DND-41 (cell line): ENCODE measurements around the gene ANXA4.

Experiments
- ATAC-seq: fragments of 200-7000 bp; cut with Tn5 transposase; 3 replicates; pipeline ENCODE4 v1.9.1; 2021; ENCODE audit warnings: low read depth; ENCODE audit not compliant: insufficient read depth
- DNase-seq: peaks from one replicate; pipeline ENCODE4 v3.0.0-alpha.2; 2020
- H2AFZ ChIP-seq: 2 replicates; pipeline ENCODE4 v1.6.0; 2012; ENCODE audit warnings: low read depth, low read length
- H3K27ac ChIP-seq: 2 replicates; pipeline ENCODE4 v1.5.1; 2012; ENCODE audit warnings: low read length, inconsistent platforms
- H3K27me3 ChIP-seq: fragments of 200-600 bp; sonication (generic); 2 replicates; pipeline ENCODE4 v1.6.0; 2012; ENCODE audit warnings: low read length, mild to moderate bottlenecking, inconsistent platforms; ENCODE audit not compliant: insufficient read depth, poor library complexity
- H3K36me3 ChIP-seq: 2 replicates; pipeline ENCODE4 v1.5.1; 2012; ENCODE audit warnings: low read length, inconsistent platforms; ENCODE audit not compliant: insufficient read depth
- H3K4me1 ChIP-seq: 2 replicates; pipeline ENCODE4 v1.5.1; 2012; ENCODE audit warnings: mild to moderate bottlenecking, low read length; ENCODE audit not compliant: insufficient read depth
- H3K4me2 ChIP-seq: 2 replicates; pipeline ENCODE4 v1.6.0; 2012; ENCODE audit warnings: mild to moderate bottlenecking, moderate library complexity, low read length, inconsistent platforms; ENCODE audit not compliant: insufficient read depth
- H3K4me3 ChIP-seq, 2 experiments: fragments of 200-600 bp in 1 of 2; shearing (Covaris generic) in 1 of 2; 2 replicates each; pipeline ENCODE4 v1.5.1; 2012 to 2016; ENCODE audit warnings: inconsistent platforms in 2 of 2, low read length in 2 of 2, mild to moderate bottlenecking in 2 of 2, low read depth in 1 of 2, moderate library complexity in 1 of 2
- H3K79me2 ChIP-seq: 2 replicates; pipeline ENCODE4 v1.6.0; 2012; ENCODE audit warnings: low read length, inconsistent platforms; ENCODE audit not compliant: insufficient read depth
- H3K9ac ChIP-seq: 2 replicates; pipeline ENCODE4 v1.6.0; 2012; ENCODE audit warnings: low read depth, mild to moderate bottlenecking, inconsistent platforms, low read length, moderate library complexity
- H3K9me3 ChIP-seq: 2 replicates; pipeline ENCODE4 v1.5.1; 2012; ENCODE audit warnings: low read length, moderate library complexity, mild to moderate bottlenecking, inconsistent platforms; ENCODE audit not compliant: insufficient read depth, severe bottlenecking
- H4K20me1 ChIP-seq: 2 replicates; pipeline ENCODE4 v1.6.0; 2012; ENCODE audit warnings: low read length; ENCODE audit not compliant: insufficient read depth
- CTCF ChIP-seq: IDR thresholded peaks from 2 replicates; pipeline ENCODE4 v1.5.1; 2012; ENCODE audit warnings: borderline replicate concordance, low read length, moderate library complexity, mild to moderate bottlenecking; ENCODE audit not compliant: poor library complexity, severe bottlenecking; ENCODE audit errors: extremely low read depth
- EZH2 ChIP-seq: IDR thresholded peaks from 3 replicates; pipeline ENCODE4 v1.6.1; 2012; ENCODE audit warnings: borderline replicate concordance, low read depth, mild to moderate bottlenecking, moderate library complexity, low read length, inconsistent platforms; ENCODE audit not compliant: severe bottlenecking

ANXA4 gene

DNA sequence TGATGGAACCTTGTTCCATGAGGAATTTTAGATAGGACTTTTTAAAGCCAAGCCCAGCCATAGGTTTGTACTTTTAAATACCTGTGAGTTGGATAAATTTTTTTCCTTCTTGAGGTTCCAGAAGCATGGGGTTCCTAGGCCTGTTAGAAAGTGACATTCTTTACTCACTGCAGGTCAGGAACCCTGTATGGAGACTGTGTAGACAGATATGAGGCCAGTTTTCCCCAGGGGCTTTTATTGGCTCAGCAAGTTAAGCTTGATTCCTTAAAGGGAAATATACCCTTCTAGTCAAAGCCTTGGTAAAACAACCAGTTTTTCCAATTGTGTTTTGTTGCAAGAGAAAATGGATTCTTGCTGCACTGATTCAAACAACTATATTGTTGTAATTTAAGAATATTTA, 49.1 kb downstream of the ANXA4 start:
- no peak overlapping the region for H3K4me3 ChIP-seq
- H4K20me1 ChIP-seq = no peaks in the 10 kb centered on the region
- ATAC-seq (no peak), DNase-seq (no peak)
- no peak overlapping the region for H3K4me2 ChIP-seq
- no peak overlapping the region for H3K27ac ChIP-seq
- H3K4me1 ChIP-seq = no peaks in the 10 kb centered on the region
- no peaks in the 10 kb centered on the region for H3K79me2 ChIP-seq
- no peak overlapping the region for H2AFZ ChIP-seq
- no peak overlapping the region for H3K9ac ChIP-seq
- peaks cover 11% of the 10 kb centered on the region for H3K36me3 ChIP-seq
- H3K9me3 ChIP-seq = no peaks in the 10 kb centered on the region
- H3K27me3 ChIP-seq = no peaks in the 10 kb centered on the region
- TF ChIP-seq EZH2 (no peak), CTCF (no peak)

DNA sequence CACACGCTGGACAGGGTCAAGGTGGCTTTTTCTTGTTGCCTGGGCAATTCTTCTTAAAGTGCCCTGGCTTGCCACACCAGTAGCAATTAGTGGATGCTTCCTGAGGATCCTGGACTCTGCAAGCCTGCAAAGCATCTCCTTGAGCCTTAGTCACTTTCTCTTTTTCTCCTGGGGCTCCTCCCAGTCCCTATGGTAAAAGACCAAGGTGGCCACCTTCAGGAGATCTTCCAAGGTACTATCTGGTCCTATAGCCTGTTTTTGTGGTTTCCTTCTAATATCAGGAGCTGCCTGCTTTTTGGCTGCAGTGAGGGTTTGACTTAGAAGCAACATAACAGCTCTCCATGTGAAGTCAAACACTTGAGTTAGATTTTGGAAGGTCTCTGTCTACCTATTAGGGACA, 54.2 kb downstream of the ANXA4 start:
- Histone ChIP-seq H2AFZ (no peak overlapping the region), H3K4me3 (no peak overlapping the region), H3K4me2 (no peak overlapping the region), H3K36me3 (no peaks in the 10 kb centered on the region), H3K4me1 (no peaks in the 10 kb centered on the region), H3K27ac (no peak overlapping the region), H3K9me3 (no peaks in the 10 kb centered on the region), H3K9ac (no peak overlapping the region), H3K27me3 (no peaks in the 10 kb centered on the region), H4K20me1 (no peaks in the 10 kb centered on the region), H3K79me2 (no peaks in the 10 kb centered on the region)
- ATAC-seq (no peak), DNase-seq (no peak)
- no peak for TF ChIP-seq EZH2
- TF ChIP-seq CTCF = no peak

- Histone ChIP-seq H3K4me1 (no peaks in the 10 kb centered on the region), H3K27ac (no peak overlapping the region), H2AFZ (no peak overlapping the region), H3K4me3 (no peak overlapping the region), H4K20me1 (no peaks in the 10 kb centered on the region), H3K4me2 (no peak overlapping the region), H3K9me3 (no peaks in the 10 kb centered on the region), H3K27me3 (no peaks in the 10 kb centered on the region), H3K36me3 (no peaks in the 10 kb centered on the region), H3K9ac (no peak overlapping the region), H3K79me2 (no peaks in the 10 kb centered on the region)
- no peak for DNase-seq
- TF ChIP-seq EZH2 (no peak), CTCF (no peak)
- no peak for ATAC-seq
These were observed 55.3 kb downstream of the ANXA4 start for GRCh38 chr2:69797235-69797634.

DNA sequence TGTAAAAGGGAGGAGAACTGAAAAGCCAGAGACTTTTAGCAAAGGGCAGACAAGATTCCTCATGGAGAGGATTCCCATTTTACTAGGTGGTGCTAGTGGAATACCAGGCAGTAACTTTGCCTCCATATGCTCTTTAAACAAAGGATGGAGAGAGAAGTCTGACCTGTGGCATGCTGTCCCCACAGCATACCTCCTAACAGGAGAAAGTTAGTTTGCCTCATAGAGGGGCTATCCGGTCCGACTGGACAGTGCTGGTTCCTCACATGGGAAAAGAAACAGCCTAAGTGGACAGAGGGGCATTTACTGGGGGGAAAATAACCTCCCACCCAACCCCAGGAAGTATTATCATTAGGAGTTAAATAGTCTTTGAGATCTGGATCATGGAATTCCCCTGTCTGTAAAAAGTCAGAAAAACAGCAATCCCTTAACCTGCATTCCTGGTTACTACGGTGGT, 55.9 kb downstream of the ANXA4 start:
- H3K4me2 ChIP-seq = no peak overlapping the region
- no peaks in the 10 kb centered on the region for H3K36me3 ChIP-seq
- no peak overlapping the region for H3K9ac ChIP-seq
- no peaks in the 10 kb centered on the region for H3K27me3 ChIP-seq
- TF ChIP-seq EZH2 = no peak
- no peak for TF ChIP-seq CTCF
- H4K20me1 ChIP-seq = no peaks in the 10 kb centered on the region
- no peaks in the 10 kb centered on the region for H3K79me2 ChIP-seq
- DNase-seq (no peak), ATAC-seq (no peak)
- no peak overlapping the region for H2AFZ ChIP-seq
- H3K9me3 ChIP-seq = no peaks in the 10 kb centered on the region
- H3K27ac ChIP-seq = no peak overlapping the region
- no peak overlapping the region for H3K4me3 ChIP-seq
- no peaks in the 10 kb centered on the region for H3K4me1 ChIP-seq
